IMR-90 (cell line): ENCODE data around the gene AMDHD2. TPM values are rescaled to one million over a fixed set of nuclear protein-coding genes. Genes with fewer than 3 reads are reported as not detected.

ENCODE experiments used
- ATAC-seq: fragments of 200-7000 bp; cut with Tn5 transposase; 2 replicates; pipeline ENCODE4 v1.9.1; 2020; ENCODE audit warnings: low read depth, mild to moderate bottlenecking, moderate library complexity
- BruUV-seq: library from RNA; stranded (reverse); fragments of 400-500 nt; replicated peaks from 2 replicates; lab custom pipeline; 2021; lab: Mats Ljungman, UMichigan
- CTCF ChIA-PET: fragments of 300-600 bp; formaldehyde crosslinking; extraction: SDS; loops from one replicate; lab custom pipeline; 2021; ENCODE audit warnings: antibody characterized with exemption; lab: Yijun Ruan, JAX
- POLR2A ChIA-PET: fragments of 300-600 bp; sonication (Branson Sonifier 250); formaldehyde crosslinking; loops from one replicate; lab custom pipeline; 2022; ENCODE audit warnings: antibody characterized with exemption; ENCODE audit not compliant: unreplicated experiment; lab: Charles Lee
- DNase-seq: peaks from one replicate; pipeline ENCODE4 v3.0.0; 2013
- H2AFZ ChIP-seq: replicated peaks from 2 replicates; pipeline ENCODE3; 2013; ENCODE audit warnings: low read length, mild to moderate bottlenecking; ENCODE audit not compliant: poor library complexity
- H2AK5ac ChIP-seq: 2 replicates; pipeline ENCODE4 v1.6.1; 2013; ENCODE audit warnings: low read depth, low read length, inconsistent platforms
- H2AK9ac ChIP-seq: replicated peaks from 2 replicates; pipeline ENCODE3; 2013; ENCODE audit warnings: mild to moderate bottlenecking, low read depth, low read length, moderate library complexity; ENCODE audit not compliant: poor library complexity
- H2BK120ac ChIP-seq: 2 replicates; pipeline ENCODE4 v1.6.1; 2013; ENCODE audit warnings: low read depth, low read length, inconsistent platforms
- H2BK15ac ChIP-seq: 3 replicates; pipeline ENCODE4 v1.6.1; 2013; ENCODE audit warnings: low read depth, low read length, inconsistent platforms
- H2BK20ac ChIP-seq: 2 replicates; pipeline ENCODE4 v1.6.1; 2013; ENCODE audit warnings: low read depth, mild to moderate bottlenecking, inconsistent platforms, low read length, moderate library complexity
- H2BK5ac ChIP-seq: 2 replicates; pipeline ENCODE4 v1.6.1; 2013; ENCODE audit warnings: mild to moderate bottlenecking, low read depth, low read length, inconsistent platforms; ENCODE audit not compliant: poor library complexity, severe bottlenecking
- H3K14ac ChIP-seq: replicated peaks from 2 replicates; pipeline ENCODE4 v1.6.1; 2013; ENCODE audit warnings: low read depth, low read length, inconsistent platforms
- H3K18ac ChIP-seq: 2 replicates; pipeline ENCODE4 v1.6.1; 2013; ENCODE audit warnings: low read depth, low read length, control low read depth
- H3K23ac ChIP-seq: 2 replicates; pipeline ENCODE4 v1.6.1; 2013; ENCODE audit warnings: low read depth, low read length, inconsistent platforms
- H3K27ac ChIP-seq: 2 replicates; pipeline ENCODE4 v1.5.1; 2013; ENCODE audit warnings: mild to moderate bottlenecking, control low read depth, low read length; ENCODE audit not compliant: insufficient read depth
- H3K27me3 ChIP-seq: 2 replicates; pipeline ENCODE4 v1.6.1; 2013; ENCODE audit warnings: low read length; ENCODE audit not compliant: control insufficient read depth, insufficient read depth
- H3K36me3 ChIP-seq: 2 replicates; pipeline ENCODE4 v1.6.1; 2013; ENCODE audit warnings: low read length, mixed read lengths; ENCODE audit not compliant: control insufficient read depth, insufficient read depth
- H3K4ac ChIP-seq: 2 replicates; pipeline ENCODE4 v1.6.1; 2013; ENCODE audit warnings: low read depth, low read length, inconsistent platforms
- H3K4me1 ChIP-seq: 2 replicates; pipeline ENCODE4 v1.6.1; 2013; ENCODE audit warnings: low read length, mixed read lengths; ENCODE audit not compliant: control insufficient read depth, insufficient read depth
- H3K4me2 ChIP-seq: 2 replicates; pipeline ENCODE4 v1.6.1; 2013; ENCODE audit warnings: low read depth, mild to moderate bottlenecking, control low read depth, low read length, moderate library complexity
- H3K4me3 ChIP-seq: 2 replicates; pipeline ENCODE4 v1.5.1; 2013; ENCODE audit warnings: low read depth, mild to moderate bottlenecking, control low read depth, low read length, moderate library complexity; ENCODE audit not compliant: insufficient read depth
- H3K56ac ChIP-seq: 2 replicates; pipeline ENCODE4 v1.6.1; 2013; ENCODE audit warnings: low read length, inconsistent platforms; ENCODE audit not compliant: insufficient read depth; ENCODE audit errors: extremely low read depth
- H3K79me1 ChIP-seq, 2 experiments: 2 replicates each; pipeline ENCODE4 v1.6.1; 2013; ENCODE audit warnings: low read length in 2 of 2, inconsistent platforms in 1 of 2, low read depth in 1 of 2
- H3K9ac ChIP-seq: 2 replicates; pipeline ENCODE4 v1.6.1; 2013; ENCODE audit warnings: low read depth, low read length, control low read depth
- H3K9me1 ChIP-seq: 2 replicates; pipeline ENCODE4 v1.6.1; 2013; ENCODE audit warnings: low read length, inconsistent platforms; ENCODE audit not compliant: insufficient read depth
- H3K9me3 ChIP-seq: 2 replicates; pipeline ENCODE4 v1.6.1; 2013; ENCODE audit warnings: low read length; ENCODE audit not compliant: control insufficient read depth, insufficient read depth
- H4K20me1 ChIP-seq: 2 replicates; pipeline ENCODE4 v1.6.1; 2013; ENCODE audit warnings: low read length, inconsistent platforms; ENCODE audit not compliant: insufficient read depth
- H4K5ac ChIP-seq: 2 replicates; pipeline ENCODE4 v1.6.1; 2013; ENCODE audit warnings: mild to moderate bottlenecking, low read depth, low read length, control low read depth
- H4K8ac ChIP-seq, 2 experiments: 2 replicates each; pipeline ENCODE4 v1.6.1; 2013; ENCODE audit warnings: low read depth in 2 of 2, low read length in 2 of 2, control low read depth in 1 of 2, inconsistent platforms in 1 of 2
- H4K91ac ChIP-seq: 2 replicates; pipeline ENCODE4 v1.6.1; 2013; ENCODE audit warnings: low read depth, low read length, inconsistent platforms; ENCODE audit not compliant: insufficient read depth
- BHLHE40 ChIP-seq: fragments of 150-350 bp; IDR thresholded peaks from 2 replicates; pipeline ENCODE4 v1.6.1; 2016; ENCODE audit warnings: mild to moderate bottlenecking, low read depth, low read length
- CEBPB ChIP-seq: IDR thresholded peaks from 2 replicates; pipeline ENCODE4 v1.6.1; 2012; ENCODE audit warnings: low read depth, low read length, improper control_type of control experiment
- FOS ChIP-seq: fragments of 150-350 bp; IDR thresholded peaks from 2 replicates; pipeline ENCODE4 v1.6.1; 2016; ENCODE audit warnings: low read depth, low read length
- MAZ ChIP-seq: IDR thresholded peaks from 2 replicates; pipeline ENCODE4 v1.6.1; 2012; ENCODE audit warnings: low read depth, mild to moderate bottlenecking, low read length, improper control_type of control experiment, moderate library complexity, borderline replicate concordance
- MXI1 ChIP-seq: IDR thresholded peaks from 2 replicates; pipeline ENCODE4 v1.6.1; 2012; ENCODE audit warnings: low read depth, mild to moderate bottlenecking, low read length, moderate library complexity, borderline replicate concordance
- NFE2L2 ChIP-seq: fragments of 150-350 bp; IDR thresholded peaks from 2 replicates; pipeline ENCODE4 v1.6.1; 2016; ENCODE audit warnings: low read depth, mild to moderate bottlenecking, low read length
- RCOR1 ChIP-seq: IDR thresholded peaks from 2 replicates; pipeline ENCODE4 v1.6.1; 2012; ENCODE audit warnings: mild to moderate bottlenecking, low read length, improper control_type of control experiment; ENCODE audit not compliant: insufficient replicate concordance
- RFX5 ChIP-seq: IDR thresholded peaks from 2 replicates; pipeline ENCODE4 v1.8.0; 2012; ENCODE audit warnings: low read depth, mild to moderate bottlenecking, low read length, moderate library complexity
- SMC3 ChIP-seq: fragments of 150-350 bp; IDR thresholded peaks from 2 replicates; pipeline ENCODE4 v1.6.1; 2016; ENCODE audit warnings: low read depth, mild to moderate bottlenecking, antibody characterized with exemption, low read length, moderate library complexity
- WGBS, 2 experiments: methylation state at CpG; one replicate each; pipeline versions ENCODE4 v1.1.5 to v1.1.7; 2013; ENCODE audit warnings: missing lambda C conversion rate in 2 of 2; ENCODE audit not compliant: insufficient read length in 1 of 2; ENCODE audit errors: extremely low coverage in 2 of 2; 5-methylcytosine and 5-hydroxymethylcytosine counted together
- dilution Hi-C: fragments of 300-500 bp; cut with HindIII; formaldehyde crosslinking; loops from one replicate; pipeline ENCODE4 v1.14.3; 2018; ENCODE audit warnings: low sequenced_read_pairs; ENCODE audit not compliant: unreplicated experiment
- in situ Hi-C: fragments of 300-500 bp; cut with MboI; formaldehyde crosslinking; loops from 3 replicates; pipeline ENCODE4 v1.14.3; 2019; ENCODE audit warnings: low sequenced_read_pairs, inconsistent platforms, mixed read lengths
- intact Hi-C: fragments of 100-400 bp; cut with micrococcal nuclease; formaldehyde crosslinking; loops from 2 replicates; pipeline ENCODE4 v1.10.0; 2022
- polyA plus RNA-seq, 3 experiments: library from polyadenylated mRNA; depleted of rRNA; stranded (reverse); fragments of >200 nt; gene quantifications; 2 replicates each; pipeline ENCODE4 v1.2.3, GENCODE V29; 2012; ENCODE audit warnings: low replicate concordance in 1 of 3
- total RNA-seq: library from RNA; depleted of rRNA; stranded (reverse); fragments of >200 nt; gene quantifications from 2 replicates; pipeline ENCODE4 v1.2.3, GENCODE V29; 2012
- TF ChIP-seq, protein P1 (sequence below): fragments of 150-350 bp; IDR thresholded peaks from 2 replicates; pipeline ENCODE4 v1.6.1; 2016; ENCODE audit warnings: low read depth, mild to moderate bottlenecking, low read length, moderate library complexity, borderline replicate concordance
- TF ChIP-seq, protein P2 (sequence below): conservative IDR thresholded peaks from 2 replicates; pipeline ENCODE4 v1.5.1; 2012; ENCODE audit warnings: mild to moderate bottlenecking, low read depth, low read length, improper control_type of control experiment

The AMDHD2 gene
- total and polyA plus RNA-seq, 2 of the 4 experiments (the other 2 are of a cell fraction), result 10.6 to 30.3 TPM

DNA sequence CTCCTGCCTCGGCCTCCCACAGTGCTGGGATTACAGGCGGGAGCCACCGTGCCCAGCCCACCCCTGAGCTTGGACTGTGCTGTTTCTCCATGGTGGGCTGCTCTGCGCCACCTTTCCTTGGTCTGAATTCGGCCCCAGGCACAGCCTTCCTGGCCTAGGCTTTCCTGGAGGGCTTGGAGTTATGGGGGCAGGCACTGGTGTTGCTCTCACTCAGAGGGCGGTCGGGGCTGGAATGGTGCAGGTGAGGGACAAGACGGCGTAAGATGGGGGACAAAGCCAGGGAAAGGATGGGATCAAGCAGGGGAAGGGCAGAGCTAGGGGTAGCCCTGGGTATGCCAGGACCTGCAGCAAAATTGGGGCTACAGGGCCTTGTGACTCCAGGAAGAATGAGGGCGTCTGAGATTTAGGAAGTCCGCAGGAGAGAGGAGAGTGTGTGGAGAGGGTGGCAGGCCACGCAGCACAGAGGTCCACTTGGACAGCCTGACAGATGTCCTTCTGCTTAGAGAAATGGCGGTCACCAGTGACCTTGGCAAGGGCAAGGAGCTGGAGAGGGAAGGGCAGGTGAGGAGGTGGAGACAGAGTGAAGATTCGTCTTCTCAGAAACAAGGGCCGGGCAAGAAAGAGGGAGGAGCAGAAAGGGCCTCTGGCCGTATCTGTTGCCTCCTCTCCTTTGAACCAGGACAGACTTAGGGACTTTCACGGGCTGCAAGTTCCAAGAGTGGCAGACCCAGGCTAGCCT is 8.0 kb upstream of the AMDHD2 start:
- H3K9ac ChIP-seq, result no peak overlapping the region
- TF ChIP-seq RFX5 (no peak), MXI1 (no peak), SMC3 (no peak), RCOR1 (no peak), FOS (no peak), BHLHE40 (no peak), MAZ (no peak), CEBPB (no peak), NFE2L2 (no peak)
- TF ChIP-seq, protein P1, sequence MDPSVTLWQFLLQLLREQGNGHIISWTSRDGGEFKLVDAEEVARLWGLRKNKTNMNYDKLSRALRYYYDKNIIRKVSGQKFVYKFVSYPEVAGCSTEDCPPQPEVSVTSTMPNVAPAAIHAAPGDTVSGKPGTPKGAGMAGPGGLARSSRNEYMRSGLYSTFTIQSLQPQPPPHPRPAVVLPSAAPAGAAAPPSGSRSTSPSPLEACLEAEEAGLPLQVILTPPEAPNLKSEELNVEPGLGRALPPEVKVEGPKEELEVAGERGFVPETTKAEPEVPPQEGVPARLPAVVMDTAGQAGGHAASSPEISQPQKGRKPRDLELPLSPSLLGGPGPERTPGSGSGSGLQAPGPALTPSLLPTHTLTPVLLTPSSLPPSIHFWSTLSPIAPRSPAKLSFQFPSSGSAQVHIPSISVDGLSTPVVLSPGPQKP, result no peak
- TF ChIP-seq, protein P2, sequence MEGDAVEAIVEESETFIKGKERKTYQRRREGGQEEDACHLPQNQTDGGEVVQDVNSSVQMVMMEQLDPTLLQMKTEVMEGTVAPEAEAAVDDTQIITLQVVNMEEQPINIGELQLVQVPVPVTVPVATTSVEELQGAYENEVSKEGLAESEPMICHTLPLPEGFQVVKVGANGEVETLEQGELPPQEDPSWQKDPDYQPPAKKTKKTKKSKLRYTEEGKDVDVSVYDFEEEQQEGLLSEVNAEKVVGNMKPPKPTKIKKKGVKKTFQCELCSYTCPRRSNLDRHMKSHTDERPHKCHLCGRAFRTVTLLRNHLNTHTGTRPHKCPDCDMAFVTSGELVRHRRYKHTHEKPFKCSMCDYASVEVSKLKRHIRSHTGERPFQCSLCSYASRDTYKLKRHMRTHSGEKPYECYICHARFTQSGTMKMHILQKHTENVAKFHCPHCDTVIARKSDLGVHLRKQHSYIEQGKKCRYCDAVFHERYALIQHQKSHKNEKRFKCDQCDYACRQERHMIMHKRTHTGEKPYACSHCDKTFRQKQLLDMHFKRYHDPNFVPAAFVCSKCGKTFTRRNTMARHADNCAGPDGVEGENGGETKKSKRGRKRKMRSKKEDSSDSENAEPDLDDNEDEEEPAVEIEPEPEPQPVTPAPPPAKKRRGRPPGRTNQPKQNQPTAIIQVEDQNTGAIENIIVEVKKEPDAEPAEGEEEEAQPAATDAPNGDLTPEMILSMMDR, result no peak

More for the DNA sequence above, 8.0 kb upstream of the AMDHD2 start:
- H2BK120ac ChIP-seq, result no peak overlapping the region
- intact Hi-C loops (no loop called here), in situ Hi-C loops (no loop called here), dilution Hi-C loops (no loop called here)
- ChIA-PET CTCF (no interaction called here), POLR2A (no interaction called here)
- no peak overlapping the region for H3K14ac ChIP-seq
- H2BK5ac ChIP-seq, result no peak overlapping the region
- peaks cover 28% of the 10 kb centered on the region for H4K20me1 ChIP-seq
- H3K4me1 ChIP-seq, result peaks cover 16% of the 10 kb centered on the region
- no peak overlapping the region for H4K5ac ChIP-seq
- no peak overlapping the region for H2BK20ac ChIP-seq
- DNase-seq (no peak), ATAC-seq (no peak)
- no peak overlapping the region; a peak in 1 of 4 replicates for H4K8ac ChIP-seq
- no peak overlapping the region for H3K27ac ChIP-seq
- no peak overlapping the region for H3K4me3 ChIP-seq
- H3K9me1 ChIP-seq, result peaks cover 18% of the 10 kb centered on the region
- no peak overlapping the region for H3K4ac ChIP-seq
- H3K79me1 ChIP-seq, result peaks cover 0 to 35% of the 10 kb centered on the region in 2 experiments; a peak in 2 of 4 replicates
- H3K18ac ChIP-seq, result no peak overlapping the region
- peak overlapping the region; percentile 6 for H2AK9ac ChIP-seq
- BruUV-seq, result no TSS peak
- H3K56ac ChIP-seq, result no peak overlapping the region
- H2AFZ ChIP-seq, result peak overlapping the region; percentile 15
- no peaks in the 10 kb centered on the region for H3K36me3 ChIP-seq
- WGBS, 2 experiments, result 93% methylated on average over 8 of the region's 17 CpGs; no CpG with 5 or more reads in 1 of the 2 experiments
- no peak overlapping the region for H4K91ac ChIP-seq
- no peak overlapping the region for H3K4me2 ChIP-seq
- H3K23ac ChIP-seq, result no peak overlapping the region
- no peak overlapping the region for H2AK5ac ChIP-seq
- H3K9me3 ChIP-seq, result no peaks in the 10 kb centered on the region
- no peaks in the 10 kb centered on the region for H3K27me3 ChIP-seq
- no peak overlapping the region for H2BK15ac ChIP-seq
